ENCODE results near the gene YEATS2.
"Not testable (repeated sequence)": the region's sequence is repeated elsewhere in the genome, so short reads cannot be mapped to it uniquely, and the experiment has no call there.

The YEATS2 gene

GRCh38 chr3:183697610-183698317 lies at the start of gene YEATS2:
Gene YEATS2, plus strand, starts transcription at chr3:183697797. Its CDS starts 17,366 bp downstream, at chr3:183715163.
- peak; percentile 16 for DNase-seq

- DNase-seq, result no peak
Measured at GRCh38 chr3:183650554-183650953, 47.0 kb upstream of the YEATS2 start.

GRCh38 chr3:183653209-183654064 lies 44.2 kb upstream of the YEATS2 start:
- DNase-seq, result no peak

- DNase-seq, result no peak
Measured at GRCh38 chr3:183654727-183655126, 42.9 kb upstream of the YEATS2 start.

- DNase-seq, result no peak
Measured at GRCh38 chr3:183662099-183662498, 35.5 kb upstream of the YEATS2 start.

GRCh38 chr3:183664913-183665381 lies 32.6 kb upstream of the YEATS2 start:
- DNase-seq, result no peak

- DNase-seq, result no peak
Measured at GRCh38 chr3:183680061-183680460, 17.5 kb upstream of the YEATS2 start.

- no peak for DNase-seq
Measured at GRCh38 chr3:183687705-183688104, 9.9 kb upstream of the YEATS2 start.

- DNase-seq, result no peak
Measured at GRCh38 chr3:183688874-183689273, 8.7 kb upstream of the YEATS2 start.

- not testable (repeated sequence) for DNase-seq
Measured at GRCh38 chr3:183689621-183690020, 8.0 kb upstream of the YEATS2 start.

- DNase-seq, result no peak
Measured at GRCh38 chr3:183690402-183690995, 7.1 kb upstream of the YEATS2 start.

- no peak for DNase-seq
Measured at GRCh38 chr3:183692436-183692835, 5.2 kb upstream of the YEATS2 start.

- no peak for DNase-seq
Measured at GRCh38 chr3:183695569-183696364, 1.8 kb upstream of the YEATS2 start.

- DNase-seq, result no peak
Measured at GRCh38 chr3:183697123-183697609, 431 bp upstream of the YEATS2 start.

- DNase-seq, result no peak
Measured at GRCh38 chr3:183698318-183698751, 738 bp downstream of the YEATS2 start.

GRCh38 chr3:183698756-183699155 lies 1.2 kb downstream of the YEATS2 start:
- DNase-seq, result peak; percentile 11

- DNase-seq, result no peak
Measured at GRCh38 chr3:183699238-183699947, 1.8 kb downstream of the YEATS2 start.

- DNase-seq, result no peak
Measured at GRCh38 chr3:183701744-183702143, 4.1 kb downstream of the YEATS2 start.

GRCh38 chr3:183703892-183704291 lies 6.3 kb downstream of the YEATS2 start:
- not testable (repeated sequence) for DNase-seq

GRCh38 chr3:183710231-183710630 lies 12.6 kb downstream of the YEATS2 start:
- peak; percentile 99 for DNase-seq

GRCh38 chr3:183711516-183711915 lies 13.9 kb downstream of the YEATS2 start:
- no peak for DNase-seq

GRCh38 chr3:183714622-183715021 lies 17.0 kb downstream of the YEATS2 start:
- DNase-seq, result no peak

Data from NCI-H524 treated with DMSO at 0.1 percent for 48 hours (cell line).